Myocyte (in vitro differentiated cells): ENCODE data around the gene CCDC174. TPM values are rescaled to one million over a fixed set of nuclear protein-coding genes. Genes with fewer than 3 reads are reported as not detected.
"Not testable (repeated sequence)": the region's sequence is repeated elsewhere in the genome, so short reads cannot be mapped to it uniquely, and the experiment has no call there.

Experiments used
- DNase-seq: peaks from one replicate; pipeline ENCODE4 v3.0.0-alpha.2; 2012; ENCODE audit warnings: low read depth
- polyA plus RNA-seq: library from polyadenylated mRNA; unstranded; fragments of >200 nt; gene quantifications from one replicate; pipeline ENCODE4 v1.2.1, GENCODE V29; 2012; ENCODE audit warnings: missing spikeins
- total RNA-seq: library from RNA; depleted of rRNA; stranded (reverse); fragments of >200 nt; gene quantifications from 2 replicates; pipeline ENCODE4 v1.2.3, GENCODE V29; 2014

Gene CCDC174
- total RNA-seq = 13.8 and 14.1 TPM in 2 replicates
- polyA plus RNA-seq = 12.0 TPM

GRCh38 chr3:14651440-14652251 lies at the start of gene CCDC174:
Gene CCDC174, plus strand, starts transcription at chr3:14651762. Its CDS starts 75 bp downstream, at chr3:14651837.
- DNase-seq = peak; percentile 100

GRCh38 chr3:14602006-14602803 lies 49.4 kb upstream of the CCDC174 start:
- DNase-seq = no peak

GRCh38 chr3:14602804-14603644 lies 48.5 kb upstream of the CCDC174 start:
- no peak for DNase-seq

DNA sequence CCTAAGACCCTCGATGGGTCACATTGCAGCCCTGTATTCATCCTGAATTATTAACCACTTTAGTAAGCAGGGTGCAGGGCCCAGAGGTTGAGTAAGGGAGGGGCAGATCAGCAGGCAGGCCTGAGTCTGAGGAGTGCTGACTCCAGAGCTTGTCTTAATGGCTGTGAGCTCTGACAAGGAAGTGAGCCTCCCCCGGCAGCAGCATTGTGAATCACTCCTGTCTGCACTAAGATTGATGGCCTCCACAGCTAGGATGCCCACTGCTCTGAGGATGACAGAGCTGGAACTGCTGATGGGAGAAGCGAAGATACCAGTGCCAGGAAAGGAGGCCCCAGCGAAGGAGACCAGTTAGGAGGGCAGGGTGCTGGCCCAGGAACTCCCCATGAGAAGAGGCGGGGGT lies 46.5 kb upstream of the CCDC174 start:
- no peak for DNase-seq

DNA sequence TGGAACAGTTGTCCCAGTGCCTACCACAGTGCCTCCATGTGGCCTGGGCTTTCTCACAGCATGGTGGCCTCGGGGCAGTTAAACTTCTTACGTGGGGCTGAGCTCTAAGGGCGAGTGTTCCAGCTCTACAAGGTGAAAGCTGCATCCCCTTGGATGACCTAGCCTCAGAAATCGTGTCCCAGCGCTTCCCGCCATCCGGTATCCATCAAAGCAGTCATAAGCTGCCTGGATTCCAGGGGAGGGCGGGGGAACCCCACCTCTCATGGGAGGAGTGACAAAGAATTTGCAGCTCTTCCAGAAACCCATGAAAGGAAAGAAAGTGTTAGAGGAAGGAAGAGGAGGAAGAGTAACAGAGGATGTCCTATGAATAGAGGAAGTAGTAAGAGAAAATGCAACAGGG lies 45.8 kb upstream of the CCDC174 start:
- no peak for DNase-seq

DNA sequence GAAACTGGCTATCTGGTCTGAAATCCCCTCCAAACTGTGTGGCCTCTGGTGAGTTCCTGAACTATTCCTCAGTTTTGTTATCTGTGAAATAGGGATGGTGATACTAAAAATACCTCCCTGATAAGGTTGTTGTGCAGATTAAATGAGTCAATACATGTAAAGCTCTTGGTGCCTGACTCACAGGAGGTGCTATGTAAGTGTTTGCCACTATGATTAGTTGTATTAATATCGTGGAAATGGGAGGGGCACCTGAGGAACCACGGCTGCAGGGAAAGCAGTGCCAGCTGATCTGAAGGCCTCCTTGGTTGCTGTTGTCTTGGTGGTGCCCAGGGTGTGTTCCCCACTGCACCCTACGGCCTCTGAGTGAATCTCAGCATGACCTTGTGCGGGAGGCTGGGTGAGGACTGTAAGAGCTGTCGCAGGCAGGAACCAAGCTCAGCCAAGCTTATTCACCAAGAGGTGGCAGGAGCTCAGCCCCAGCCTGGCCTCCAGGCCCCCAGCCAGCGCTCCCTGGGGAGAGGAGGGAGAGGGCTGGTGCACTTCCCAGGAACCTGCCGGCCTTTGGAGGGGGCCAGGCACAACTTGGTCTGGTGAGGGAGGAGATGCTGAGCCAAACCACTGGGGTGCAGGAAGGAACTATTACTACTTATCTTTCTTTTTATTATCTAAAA lies 44.8 kb upstream of the CCDC174 start:
- no peak for DNase-seq

GRCh38 chr3:14608298-14608697 lies 43.3 kb upstream of the CCDC174 start:
- no peak for DNase-seq

- not testable (repeated sequence) for DNase-seq
Observed at GRCh38 chr3:14609058-14609457, 42.5 kb upstream of the CCDC174 start.

DNA sequence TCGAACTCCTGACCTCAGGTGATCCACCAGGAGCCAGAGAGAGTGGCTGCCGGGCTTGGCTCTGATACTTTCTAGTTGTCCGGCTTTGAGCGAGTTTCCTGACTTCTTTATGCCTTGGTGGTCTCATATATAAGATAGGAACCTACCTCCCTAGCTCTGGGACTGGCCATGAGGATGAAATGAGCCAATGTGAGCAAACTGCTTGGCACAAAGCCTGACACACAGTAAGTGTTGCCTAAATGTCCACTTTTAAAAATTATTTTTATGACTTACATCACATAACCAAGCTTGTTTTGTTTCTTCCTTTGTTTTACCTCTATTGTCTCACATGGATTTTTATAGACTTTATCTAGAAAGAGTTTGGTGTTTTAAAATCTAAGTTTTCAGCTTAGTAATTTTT lies 42.1 kb upstream of the CCDC174 start:
- no peak for DNase-seq

DNA sequence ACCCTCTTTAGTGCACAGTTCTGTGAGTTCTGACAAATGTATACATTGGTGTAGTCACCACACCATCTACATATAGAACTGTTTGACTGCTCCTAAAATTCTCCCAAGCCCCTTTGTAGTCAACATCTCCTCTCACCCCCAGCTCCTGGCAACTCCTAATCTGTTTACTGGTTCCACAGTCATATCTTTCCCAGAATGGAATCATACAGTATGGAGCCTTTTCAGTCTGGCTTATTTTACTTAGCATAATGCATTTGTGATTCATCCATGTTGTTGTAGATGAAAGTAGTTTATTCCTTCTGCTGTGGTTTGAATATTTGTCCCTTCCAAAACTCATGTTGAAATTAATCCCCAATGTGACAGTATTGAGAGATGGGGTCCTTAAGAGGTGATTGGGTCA lies 41.6 kb upstream of the CCDC174 start:
- no peak for DNase-seq

GRCh38 chr3:14614189-14614588 lies 37.4 kb upstream of the CCDC174 start:
- DNase-seq = no peak

DNA sequence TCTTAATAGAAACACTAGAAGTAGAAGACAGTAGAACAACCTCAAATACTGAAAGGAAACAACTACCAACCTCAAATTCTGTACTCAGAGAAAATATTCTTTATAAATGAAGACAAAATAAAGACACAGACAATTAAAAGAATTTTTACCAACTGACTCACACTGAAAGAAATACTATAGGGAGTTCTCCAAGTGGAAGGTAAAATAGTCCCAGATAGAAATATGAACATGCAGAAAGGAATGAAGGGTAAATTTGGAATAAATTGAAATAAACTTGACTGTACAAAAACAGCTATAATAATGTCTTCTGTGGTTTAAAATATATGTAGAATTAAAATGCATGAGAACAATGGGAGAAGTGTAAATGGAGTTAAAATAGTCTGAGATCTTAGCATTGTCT lies 36.7 kb upstream of the CCDC174 start:
- no peak for DNase-seq

DNA sequence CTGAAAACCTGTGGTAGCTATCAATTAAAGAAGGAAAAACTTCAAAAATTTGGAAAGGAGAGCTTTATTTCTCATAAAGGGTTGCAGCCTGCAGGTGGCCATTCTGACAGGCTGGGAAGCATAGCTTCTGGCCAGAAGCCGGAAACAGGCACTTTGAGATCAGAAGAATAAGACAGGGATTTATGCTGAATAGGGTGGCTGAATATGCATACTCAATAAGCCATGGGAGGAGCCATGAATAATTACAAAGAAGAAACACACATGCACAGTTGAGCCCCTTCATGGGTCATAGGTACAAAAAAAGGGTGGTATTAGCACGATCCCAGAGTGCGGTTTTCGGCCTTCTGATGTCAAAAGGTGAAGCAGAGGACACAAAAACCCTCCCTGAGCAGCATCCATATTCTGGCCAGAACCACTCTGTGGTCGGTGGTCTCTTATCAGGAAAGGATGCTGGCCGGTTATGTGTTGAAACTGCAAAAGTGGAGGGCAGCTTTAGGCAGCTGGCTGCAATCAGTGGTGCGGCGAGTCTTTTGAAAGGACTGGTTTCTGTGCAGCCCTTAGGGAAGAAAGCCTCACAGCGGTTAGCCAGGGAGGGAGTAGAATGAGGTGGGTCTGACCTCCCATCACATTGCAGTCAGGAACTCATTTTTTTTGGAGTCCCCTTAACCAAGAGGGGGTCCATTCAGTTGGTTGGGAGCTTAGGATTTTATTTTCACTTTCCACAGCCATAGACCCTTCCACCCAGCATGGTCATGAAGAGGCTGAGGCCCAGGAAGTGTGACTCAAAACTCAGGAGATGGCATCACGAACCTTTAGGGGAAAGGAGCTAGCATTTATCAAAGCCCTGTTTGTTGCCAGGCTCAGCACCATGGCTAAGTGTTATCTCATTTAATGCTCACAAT lies 34.7 kb upstream of the CCDC174 start:
- DNase-seq = no peak

- no peak for DNase-seq
Observed at GRCh38 chr3:14617508-14618023, 34.0 kb upstream of the CCDC174 start.

DNA sequence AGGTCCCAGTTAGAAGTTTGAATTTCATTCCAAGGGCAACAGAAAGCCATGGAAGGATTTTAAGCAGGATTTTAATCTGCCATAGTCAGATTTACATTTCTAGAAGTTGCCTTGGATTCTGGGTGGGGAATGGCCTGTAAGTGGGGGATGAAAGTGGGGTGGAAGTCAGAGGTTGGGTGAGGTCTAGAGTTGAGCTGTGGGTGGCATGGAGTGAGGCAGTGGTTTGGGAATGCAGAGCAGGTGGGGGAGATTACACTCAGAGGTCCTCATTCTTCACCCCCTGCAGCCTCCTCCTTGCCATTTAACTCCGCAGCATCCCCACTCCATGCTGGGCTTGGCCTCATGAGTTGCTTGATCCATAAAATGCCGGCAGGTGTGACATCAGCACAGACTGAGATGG lies 32.0 kb upstream of the CCDC174 start:
- DNase-seq = no peak

DNA sequence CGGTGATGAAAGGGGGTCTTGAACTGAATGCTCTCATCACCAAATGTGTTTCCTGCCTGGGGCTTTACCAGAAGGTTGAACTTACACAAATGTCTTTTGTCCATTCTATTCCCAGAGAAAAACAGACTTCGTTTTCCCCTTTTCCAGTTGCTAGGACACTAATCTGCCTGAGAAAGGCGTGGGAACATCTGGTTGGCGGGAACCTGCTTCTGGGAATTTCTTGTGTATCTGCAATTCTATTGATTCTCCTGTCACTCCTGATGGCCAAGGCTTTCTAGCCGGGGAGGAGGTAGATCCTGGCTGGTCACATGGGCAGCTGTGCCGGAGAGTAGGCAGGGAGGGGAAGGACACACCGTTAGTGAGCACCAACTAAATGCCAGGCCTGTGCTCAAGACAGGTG lies 31.1 kb upstream of the CCDC174 start:
- DNase-seq = no peak

GRCh38 chr3:14621093-14621492 lies 30.5 kb upstream of the CCDC174 start:
- DNase-seq = no peak

DNA sequence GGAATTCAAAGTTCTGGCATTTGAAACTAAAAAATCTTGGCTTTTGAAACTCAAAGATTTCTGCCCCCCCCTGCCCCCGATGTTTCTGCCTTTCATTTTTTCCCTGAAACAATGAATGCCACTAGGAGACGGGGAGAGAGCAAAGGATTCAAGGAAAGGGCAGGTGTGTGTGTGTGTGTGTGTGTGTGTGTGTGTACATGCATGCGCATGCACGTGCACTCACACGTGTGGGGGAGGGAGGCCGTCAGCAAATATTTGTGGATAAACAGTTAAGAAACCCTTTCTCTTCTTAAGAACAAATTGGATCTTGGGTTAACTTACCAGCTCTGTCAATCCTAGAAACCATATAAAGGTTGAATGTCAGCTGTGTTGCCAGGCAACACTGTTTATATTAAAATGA lies 29.2 kb upstream of the CCDC174 start:
- DNase-seq = no peak

DNA sequence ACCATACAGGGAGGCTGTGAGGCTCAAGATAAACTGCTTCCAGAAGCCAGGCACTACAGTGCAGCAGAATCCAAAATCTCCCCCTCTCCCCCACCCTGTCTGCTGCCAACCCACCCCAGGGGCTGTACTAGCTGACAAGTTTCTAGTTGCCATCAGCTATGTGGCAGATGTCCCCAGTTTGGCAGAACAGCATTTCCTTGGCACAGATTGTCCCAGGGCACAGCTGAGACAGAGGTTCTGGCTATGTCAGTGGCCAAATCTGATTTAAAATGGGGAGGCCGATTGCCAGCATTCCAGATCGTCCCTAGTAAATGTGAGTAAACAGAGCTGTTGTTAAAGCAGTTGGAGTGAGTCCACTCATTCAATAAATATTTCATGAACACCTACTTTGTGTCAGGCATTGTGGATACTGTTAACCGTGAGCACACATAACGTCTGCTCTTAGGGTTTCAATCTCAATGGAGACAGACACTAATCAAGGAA lies 28.0 kb upstream of the CCDC174 start:
- DNase-seq = no peak

DNA sequence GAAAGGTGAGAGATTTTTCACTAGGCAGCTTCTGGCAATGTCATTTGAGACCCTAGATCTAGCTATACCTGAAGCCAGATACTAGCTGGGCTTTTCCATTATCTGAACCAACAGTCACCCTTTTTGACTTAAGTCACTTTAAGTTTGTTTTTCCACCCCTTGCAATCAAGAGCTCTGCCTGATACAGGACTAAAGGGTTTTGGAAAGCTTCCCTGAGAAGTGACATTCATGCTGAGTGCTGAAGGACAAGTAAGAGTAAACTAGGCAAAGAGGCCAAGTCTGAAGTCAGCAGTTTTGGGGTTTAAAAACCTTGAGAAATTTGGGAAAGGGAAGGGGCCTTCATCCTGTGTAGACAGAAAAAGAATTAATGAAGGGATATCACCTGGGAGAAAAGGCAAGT lies 27.1 kb upstream of the CCDC174 start:
- no peak for DNase-seq
